Frontal cortex (tissue), 1 donor: ENCODE data around the gene CYP2W1. TPM values are rescaled to one million over a fixed set of nuclear protein-coding genes. Genes with fewer than 3 reads are reported as not detected.

Source experiments
- small RNA-seq: library from RNA; depleted of rRNA; stranded (forward); fragments of <200 nt; gene quantifications from one replicate; pipeline ENCODE3, GENCODE V24; 2014
- total RNA-seq: library from RNA; depleted of rRNA; stranded (reverse); fragments of >200 nt; gene quantifications from one replicate; pipeline ENCODE4 v1.2.3, GENCODE V29; 2014

The CYP2W1 gene
- total RNA-seq, 1 donor from 2014 or later, result not detected

Small RNA genes within 50 kb of the gene (small RNA-seq; reads per million reads assigned to genes)
- gene MIR339, result 30.0 reads per million, percentile 97 among the genes with 10 or more reads in this experiment

Other genes starting within 250 kb of the CYP2W1 start
- 103 TPM for gene SUN1, start 150.7 kb upstream of the CYP2W1 start, total RNA-seq
- gene GET4, start 106.6 kb upstream of the CYP2W1 start, total RNA-seq, result 20.8 TPM
- 33.8 TPM for gene ADAP1, start 28.5 kb upstream of the CYP2W1 start, total RNA-seq
- gene COX19, start 7.6 kb upstream of the CYP2W1 start, total RNA-seq, result 13.9 TPM
- gene GPR146, start 61.4 kb downstream of the CYP2W1 start, total RNA-seq, result 0.82 TPM
- gene GPER1, start 104.9 kb downstream of the CYP2W1 start, total RNA-seq, result 1.6 TPM
- 15.1 TPM for gene ZFAND2A, start 177.0 kb downstream of the CYP2W1 start, total RNA-seq
- gene UNCX, start 249.7 kb downstream of the CYP2W1 start, total RNA-seq, result not detected